ENCODE data around the gene SLC34A3.

- TF ChIP-seq, protein P1, sequence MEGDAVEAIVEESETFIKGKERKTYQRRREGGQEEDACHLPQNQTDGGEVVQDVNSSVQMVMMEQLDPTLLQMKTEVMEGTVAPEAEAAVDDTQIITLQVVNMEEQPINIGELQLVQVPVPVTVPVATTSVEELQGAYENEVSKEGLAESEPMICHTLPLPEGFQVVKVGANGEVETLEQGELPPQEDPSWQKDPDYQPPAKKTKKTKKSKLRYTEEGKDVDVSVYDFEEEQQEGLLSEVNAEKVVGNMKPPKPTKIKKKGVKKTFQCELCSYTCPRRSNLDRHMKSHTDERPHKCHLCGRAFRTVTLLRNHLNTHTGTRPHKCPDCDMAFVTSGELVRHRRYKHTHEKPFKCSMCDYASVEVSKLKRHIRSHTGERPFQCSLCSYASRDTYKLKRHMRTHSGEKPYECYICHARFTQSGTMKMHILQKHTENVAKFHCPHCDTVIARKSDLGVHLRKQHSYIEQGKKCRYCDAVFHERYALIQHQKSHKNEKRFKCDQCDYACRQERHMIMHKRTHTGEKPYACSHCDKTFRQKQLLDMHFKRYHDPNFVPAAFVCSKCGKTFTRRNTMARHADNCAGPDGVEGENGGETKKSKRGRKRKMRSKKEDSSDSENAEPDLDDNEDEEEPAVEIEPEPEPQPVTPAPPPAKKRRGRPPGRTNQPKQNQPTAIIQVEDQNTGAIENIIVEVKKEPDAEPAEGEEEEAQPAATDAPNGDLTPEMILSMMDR (conservative IDR thresholded peaks at IDR 0.05 in 1 of 2, IDR thresholded peaks at IDR 0.05 in 1 of 2; ENCODE audit: extremely low read depth in 1 of 2, insufficient read depth in 1 of 2, low read depth in 1 of 2, low read length in 2 of 2) = no peak
- TF ChIP-seq EZH2 (IDR thresholded peaks at IDR 0.05; ENCODE audit: borderline replicate concordance, low read length) = no peak
These were observed 9.7 kb downstream of the SLC34A3 start for GRCh38 chr9:137240318-137240840.
